Measurements from ENCODE around the gene KCNK15. TPM values are rescaled to one million over a fixed set of nuclear protein-coding genes. Genes with fewer than 3 reads are reported as not detected.

KCNK15 gene
- polyA plus RNA-seq, 3 donors, result 0.03 TPM; not detected in 2

DNA sequence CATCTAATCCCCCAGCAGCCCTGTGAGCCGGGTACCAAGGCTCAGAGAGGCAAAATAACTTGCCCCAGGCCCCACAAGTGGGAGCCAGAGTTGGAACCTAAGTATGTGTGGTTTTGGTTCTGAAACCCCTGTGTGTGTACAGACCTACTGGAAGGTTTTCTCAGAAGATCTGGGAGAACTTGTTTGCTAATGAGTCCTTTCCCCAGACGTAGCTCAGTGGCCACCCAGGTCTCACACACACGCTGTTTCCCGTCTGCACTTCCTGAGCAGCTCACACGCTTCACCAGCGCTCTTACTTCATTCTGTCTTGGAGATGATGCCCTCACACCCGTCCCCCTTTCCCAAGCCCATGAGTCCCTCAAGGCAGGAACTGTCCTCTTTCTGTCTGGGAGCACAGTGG is 22.3 kb upstream of the KCNK15 start:
- Mint-ChIP-seq H3K4me3 (no peak overlapping the region), H3K27me3 (ENCODE audit: low read depth in 3 of 3) (peaks cover 0 to 5% (median 0%) of the 10 kb centered on the region in 3 donors), H3K36me3 (no peaks in the 10 kb centered on the region), H3K27ac (no peak overlapping the region), H3K4me1 (peaks cover 3% of the 10 kb centered on the region), H3K9me3 (no peaks in the 10 kb centered on the region)
- peak overlapping the region; percentile 5 for H2AFZ ChIP-seq (ENCODE audit: insufficient read depth, low read depth, low read length, poor library complexity, severe bottlenecking)
- 14% methylated on average over 7 of the region's 7 CpGs for WGBS (ENCODE audit: insufficient coverage)
- H4K20me1 ChIP-seq (ENCODE audit: insufficient read depth, low read length), result no peaks in the 10 kb centered on the region
- no peak overlapping the region for H3K4me2 ChIP-seq (replicated peaks; ENCODE audit: extremely low read depth, low read length, poor library complexity, severe bottlenecking)
- no peaks in the 10 kb centered on the region for H3K9me3 ChIP-seq (replicated peaks in 1 of 2; ENCODE audit: control insufficient read depth in 1 of 2, insufficient read depth in 1 of 2, low read length in 2 of 2)
- no peak overlapping the region for H3K9ac ChIP-seq (ENCODE audit: insufficient read depth, low read length, poor library complexity, severe bottlenecking)
- TF ChIP-seq, protein P1, sequence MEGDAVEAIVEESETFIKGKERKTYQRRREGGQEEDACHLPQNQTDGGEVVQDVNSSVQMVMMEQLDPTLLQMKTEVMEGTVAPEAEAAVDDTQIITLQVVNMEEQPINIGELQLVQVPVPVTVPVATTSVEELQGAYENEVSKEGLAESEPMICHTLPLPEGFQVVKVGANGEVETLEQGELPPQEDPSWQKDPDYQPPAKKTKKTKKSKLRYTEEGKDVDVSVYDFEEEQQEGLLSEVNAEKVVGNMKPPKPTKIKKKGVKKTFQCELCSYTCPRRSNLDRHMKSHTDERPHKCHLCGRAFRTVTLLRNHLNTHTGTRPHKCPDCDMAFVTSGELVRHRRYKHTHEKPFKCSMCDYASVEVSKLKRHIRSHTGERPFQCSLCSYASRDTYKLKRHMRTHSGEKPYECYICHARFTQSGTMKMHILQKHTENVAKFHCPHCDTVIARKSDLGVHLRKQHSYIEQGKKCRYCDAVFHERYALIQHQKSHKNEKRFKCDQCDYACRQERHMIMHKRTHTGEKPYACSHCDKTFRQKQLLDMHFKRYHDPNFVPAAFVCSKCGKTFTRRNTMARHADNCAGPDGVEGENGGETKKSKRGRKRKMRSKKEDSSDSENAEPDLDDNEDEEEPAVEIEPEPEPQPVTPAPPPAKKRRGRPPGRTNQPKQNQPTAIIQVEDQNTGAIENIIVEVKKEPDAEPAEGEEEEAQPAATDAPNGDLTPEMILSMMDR (IDR thresholded peaks at IDR 0.05), result no peak
- H3K36me3 ChIP-seq (replicated peaks in 1 of 2; ENCODE audit: control insufficient read depth in 1 of 2, insufficient read depth in 2 of 2, low read length in 2 of 2), result no peaks in the 10 kb centered on the region
- no peaks in the 10 kb centered on the region for H3K4me1 ChIP-seq (ENCODE audit: control insufficient read depth in 1 of 2, insufficient read depth in 2 of 2, low read length in 2 of 2)
- no peaks in the 10 kb centered on the region for H3K79me2 ChIP-seq (ENCODE audit: insufficient read depth, low read length)
- no peaks in the 10 kb centered on the region for H3K27me3 ChIP-seq (ENCODE audit: control insufficient read depth in 2 of 2, insufficient read depth in 2 of 2, low read length in 2 of 2)
- no peak for DNase-seq
- no peak overlapping the region for H3K27ac ChIP-seq (ENCODE audit: low read depth in 1 of 2, low read length in 2 of 2)
- no peak overlapping the region for H3K4me3 ChIP-seq (replicated peaks in 1 of 3; ENCODE audit: low read depth in 2 of 3, low read length in 3 of 3)
- intact Hi-C loops (cut with micrococcal nuclease), result no loop called here

DNA sequence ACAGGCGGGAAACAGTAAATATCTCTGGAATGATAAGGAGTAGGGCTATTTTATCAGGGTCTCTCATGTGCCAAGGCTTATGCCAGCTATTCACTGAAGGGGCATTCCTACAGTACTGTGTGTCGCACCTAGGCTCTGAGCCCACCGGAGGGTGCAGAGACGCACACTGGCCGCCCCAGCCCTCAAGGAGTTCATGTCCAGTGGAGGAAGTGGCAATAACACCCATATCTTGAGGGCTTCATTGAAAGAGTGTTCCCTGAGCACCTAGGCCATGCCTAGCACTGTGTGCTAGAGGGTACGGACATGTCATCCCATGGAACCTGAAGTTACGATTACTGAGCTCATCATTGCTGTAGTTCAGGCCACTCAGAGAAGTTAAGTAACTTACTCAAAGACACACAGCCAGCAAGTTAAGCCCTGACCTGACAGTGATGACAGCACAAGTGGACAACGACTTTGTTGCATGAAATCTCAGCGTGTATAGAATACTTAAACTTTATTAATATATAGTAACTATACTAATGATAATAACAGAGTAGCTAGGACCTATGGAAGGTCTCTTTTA is 21.8 kb upstream of the KCNK15 start:
- Histone ChIP-seq H3K4me1 (ENCODE audit: control insufficient read depth in 1 of 2, insufficient read depth in 2 of 2, low read length in 2 of 2) (peaks cover 3% of the 10 kb centered on the region in 2 donors), H3K4me2 (replicated peaks; ENCODE audit: extremely low read depth, low read length, poor library complexity, severe bottlenecking) (no peak overlapping the region), H3K79me2 (ENCODE audit: insufficient read depth, low read length) (no peaks in the 10 kb centered on the region), H3K36me3 (replicated peaks in 1 of 2; ENCODE audit: control insufficient read depth in 1 of 2, insufficient read depth in 2 of 2, low read length in 2 of 2) (no peaks in the 10 kb centered on the region), H2AFZ (ENCODE audit: insufficient read depth, low read depth, low read length, poor library complexity, severe bottlenecking) (peak overlapping the region; percentile 5), H3K4me3 (replicated peaks in 1 of 3; ENCODE audit: low read depth in 2 of 3, low read length in 3 of 3) (no peak overlapping the region), H3K9me3 (replicated peaks in 1 of 2; ENCODE audit: control insufficient read depth in 1 of 2, insufficient read depth in 1 of 2, low read length in 2 of 2) (no peaks in the 10 kb centered on the region), H3K27ac (ENCODE audit: low read depth in 1 of 2, low read length in 2 of 2) (no peak overlapping the region), H3K27me3 (ENCODE audit: control insufficient read depth in 2 of 2, insufficient read depth in 2 of 2, low read length in 2 of 2) (no peaks in the 10 kb centered on the region), H4K20me1 (ENCODE audit: insufficient read depth, low read length) (no peaks in the 10 kb centered on the region), H3K9ac (ENCODE audit: insufficient read depth, low read length, poor library complexity, severe bottlenecking) (no peak overlapping the region)
- Mint-ChIP-seq H3K4me1 (peaks cover 6% of the 10 kb centered on the region), H3K27ac (peak overlapping the region in 1 of 7 donors; percentile 8), H3K27me3 (ENCODE audit: low read depth in 3 of 3) (peaks cover 0 to 5% (median 0%) of the 10 kb centered on the region in 3 donors), H3K9me3 (no peaks in the 10 kb centered on the region), H3K4me3 (no peak overlapping the region), H3K36me3 (no peaks in the 10 kb centered on the region)
- 96% methylated on average over 6 of the region's 9 CpGs for WGBS (ENCODE audit: insufficient coverage)
- DNase-seq, result no peak
- TF ChIP-seq, protein P1 (IDR thresholded peaks at IDR 0.05), result no peak
- intact Hi-C loops (cut with micrococcal nuclease), result no loop called here
